NCI-H146 treated with DMSO at 0.1 percent for 48 hours (cell line): ENCODE measurements around the gene ASB16.

ENCODE experiments used
- DNase-seq: peaks from one replicate; lab custom pipeline; 2025; ENCODE audit not compliant: unreplicated experiment; lab: John Stamatoyannopoulos, UW

ASB16 gene

GRCh38 chr17:44206825-44207155, 36.3 kb downstream of the ASB16 start:
- DNase-seq, result no peak

- DNase-seq, result no peak
Measured at GRCh38 chr17:44207319-44207718, 36.8 kb downstream of the ASB16 start.

GRCh38 chr17:44207743-44208142, 37.2 kb downstream of the ASB16 start:
- DNase-seq, result no peak

- DNase-seq, result no peak
Measured at GRCh38 chr17:44209786-44210341, 39.4 kb downstream of the ASB16 start.

GRCh38 chr17:44210342-44211192, 40.1 kb downstream of the ASB16 start:
- no peak for DNase-seq

- DNase-seq, result no peak
Measured at GRCh38 chr17:44211281-44212265, 41.1 kb downstream of the ASB16 start.

- no peak for DNase-seq
Measured at GRCh38 chr17:44212507-44213402, 42.3 kb downstream of the ASB16 start.

GRCh38 chr17:44213403-44214229, 43.1 kb downstream of the ASB16 start:
- no peak for DNase-seq

- no peak for DNase-seq
Measured at GRCh38 chr17:44214230-44214494, 43.7 kb downstream of the ASB16 start.

GRCh38 chr17:44214896-44215295, 44.4 kb downstream of the ASB16 start:
- no peak for DNase-seq

- no peak for DNase-seq
Measured at GRCh38 chr17:44216173-44216572, 45.7 kb downstream of the ASB16 start.

- no peak for DNase-seq
Measured at GRCh38 chr17:44216694-44217093, 46.2 kb downstream of the ASB16 start.

GRCh38 chr17:44217738-44218343, 47.3 kb downstream of the ASB16 start:
- DNase-seq, result no peak

GRCh38 chr17:44218344-44219107, 48.0 kb downstream of the ASB16 start:
- peak; percentile 73 for DNase-seq

GRCh38 chr17:44219108-44219615, 48.7 kb downstream of the ASB16 start:
- no peak for DNase-seq

- DNase-seq, result peak; percentile 63
Measured at GRCh38 chr17:44219616-44220212, 49.2 kb downstream of the ASB16 start, which contains the start of gene UBTF. Gene UBTF (minus strand): TSS chr17:44219675. CDS start chr17:44218229, 1,446 bp downstream.

GRCh38 chr17:44220213-44221083, 49.9 kb downstream of the ASB16 start:
- DNase-seq, result no peak
